A673 (cell line): ENCODE measurements around the gene PSTPIP2.

ENCODE experiments used
- CTCF ChIP-seq: fragments of 300-800, 200-600 bp; sonication (generic); conservative IDR thresholded peaks from 2 replicates; pipeline ENCODE4 v1.5.1; 2017; ENCODE audit warnings: low read depth, mild to moderate bottlenecking, antibody characterized with exemption, low read length, moderate library complexity, mixed read lengths
- EZH2 ChIP-seq: fragments of 200-600 bp; sonication (generic); IDR thresholded peaks from 2 replicates; pipeline ENCODE4 v1.6.1; 2017; ENCODE audit warnings: borderline replicate concordance, low read depth, mild to moderate bottlenecking, mixed read lengths, antibody characterized with exemption, low read length; ENCODE audit not compliant: poor library complexity, severe bottlenecking

DNA sequence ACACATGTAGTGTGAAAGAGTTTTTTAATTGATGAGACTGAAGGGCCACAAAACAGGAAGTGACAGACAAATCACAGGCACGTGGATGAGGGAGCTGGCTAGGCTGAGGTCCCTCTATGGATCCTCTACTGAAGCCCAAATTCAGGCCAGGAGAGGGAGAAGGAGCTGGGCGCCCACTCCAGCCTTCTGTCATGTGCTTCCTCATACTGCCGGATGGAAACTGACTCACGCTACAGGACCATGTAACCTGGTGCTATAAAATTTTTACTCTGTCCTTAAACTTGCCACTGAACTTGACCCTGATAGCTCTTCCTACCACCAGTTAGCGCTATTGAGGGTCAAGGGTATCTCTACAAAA is 31.3 kb downstream of the PSTPIP2 start:
- TF ChIP-seq CTCF (no peak), EZH2 (no peak)
